A204.1 (cell line): ENCODE measurements around the gene SORL1-AS1.

Experiments used
- FAIRE-seq: peaks from 2 replicates; lab custom pipeline; 2012; peaks lifted over from hg19 to GRCh38; lab: Jason Lieb, UNC

The SORL1-AS1 gene

DNA sequence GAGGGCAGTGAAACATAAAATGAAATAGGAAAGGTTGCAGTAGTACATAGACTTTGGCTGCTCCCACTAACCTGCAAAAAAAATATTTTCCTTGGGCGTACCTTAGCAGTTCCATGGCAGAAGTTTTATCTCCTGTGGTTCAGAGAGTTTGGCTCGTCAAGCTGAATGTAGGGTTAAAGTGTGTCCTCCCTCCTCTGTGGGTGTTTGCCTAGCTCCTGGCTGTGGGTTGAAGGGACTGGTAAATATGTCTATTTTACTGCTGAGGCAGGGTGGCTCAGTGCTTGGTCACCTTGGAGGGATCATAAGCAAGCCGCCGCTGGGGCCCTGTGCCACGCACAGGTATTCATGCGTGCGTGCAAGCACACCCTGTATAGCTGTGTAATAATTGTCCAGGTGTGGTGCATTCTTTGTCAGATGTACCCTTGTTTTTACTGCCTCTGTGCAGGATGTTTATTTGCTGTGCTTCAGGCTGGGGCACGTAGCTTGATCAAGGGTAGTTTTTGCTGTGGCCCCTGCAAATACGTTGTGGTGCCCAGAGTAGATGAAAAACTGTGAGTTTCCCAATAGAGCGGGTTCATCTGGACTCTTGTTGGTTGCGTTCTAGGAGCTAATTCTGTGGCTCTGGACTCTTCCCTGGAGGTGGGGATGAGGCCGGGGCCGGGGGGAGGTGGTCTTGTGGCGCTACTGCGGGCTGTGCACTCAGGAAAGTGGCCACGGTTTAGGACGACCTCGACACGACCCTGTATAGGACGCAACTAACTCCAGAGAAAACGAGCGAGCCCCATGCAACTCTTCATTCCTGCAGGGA, 1.4 kb downstream of the SORL1-AS1 start:
- no peak for FAIRE-seq

DNA sequence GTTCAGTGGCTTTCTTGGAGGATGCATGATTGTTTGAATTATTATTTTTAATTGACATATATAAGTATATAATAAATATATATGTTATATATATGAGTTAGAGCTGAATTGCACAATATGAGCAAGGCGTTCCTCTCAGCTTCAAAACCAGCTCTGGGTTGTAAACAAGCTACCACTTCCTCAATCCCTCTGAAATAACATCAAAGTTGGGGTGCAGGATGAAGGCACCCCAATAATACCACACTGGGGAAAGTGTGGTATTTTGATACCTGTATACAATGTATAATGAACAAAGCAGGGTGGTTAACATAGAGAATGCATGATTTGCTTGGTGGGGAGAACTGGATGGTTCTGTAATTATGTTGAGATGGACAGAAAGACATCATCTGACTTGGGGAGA, 2.4 kb downstream of the SORL1-AS1 start:
- no peak for FAIRE-seq

DNA sequence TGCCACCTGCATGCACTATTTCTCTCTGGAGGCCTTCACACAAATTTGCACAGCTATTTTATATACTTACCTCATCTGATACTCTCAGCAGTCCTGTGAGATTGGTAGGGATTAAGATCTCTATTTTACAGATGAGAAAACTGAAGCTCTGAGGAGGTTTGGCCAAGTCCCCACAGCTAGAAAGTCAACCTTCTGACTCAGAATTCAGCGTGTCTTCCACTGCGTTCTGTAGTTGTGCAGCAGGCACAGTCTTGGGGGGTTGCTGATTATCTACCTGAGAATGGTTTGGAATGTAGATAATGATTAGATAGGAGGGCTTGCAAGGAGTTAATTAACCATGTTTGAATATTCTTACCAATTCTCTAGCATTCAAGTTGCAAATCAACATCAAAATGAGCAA, 3.1 kb downstream of the SORL1-AS1 start:
- no peak for FAIRE-seq

DNA sequence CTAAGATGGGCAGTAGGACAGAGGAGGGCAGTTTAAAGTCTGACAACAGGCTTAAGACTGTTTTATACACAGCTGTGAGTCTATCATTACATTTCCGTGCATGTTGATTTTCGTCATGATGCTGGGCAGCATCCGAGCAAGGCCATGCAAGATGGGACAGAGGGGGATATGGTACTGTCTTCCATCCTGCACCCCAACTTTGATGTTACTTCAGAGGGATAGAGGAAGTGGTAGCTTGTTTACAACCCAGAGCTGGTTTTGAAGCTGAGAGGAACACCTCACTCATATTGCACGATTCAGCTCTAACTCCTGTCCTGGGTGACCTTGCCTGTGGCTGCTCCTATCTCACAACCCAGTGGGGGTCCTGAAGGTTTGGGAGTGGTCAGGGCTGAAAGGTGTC, 3.6 kb downstream of the SORL1-AS1 start:
- FAIRE-seq, result no peak

DNA sequence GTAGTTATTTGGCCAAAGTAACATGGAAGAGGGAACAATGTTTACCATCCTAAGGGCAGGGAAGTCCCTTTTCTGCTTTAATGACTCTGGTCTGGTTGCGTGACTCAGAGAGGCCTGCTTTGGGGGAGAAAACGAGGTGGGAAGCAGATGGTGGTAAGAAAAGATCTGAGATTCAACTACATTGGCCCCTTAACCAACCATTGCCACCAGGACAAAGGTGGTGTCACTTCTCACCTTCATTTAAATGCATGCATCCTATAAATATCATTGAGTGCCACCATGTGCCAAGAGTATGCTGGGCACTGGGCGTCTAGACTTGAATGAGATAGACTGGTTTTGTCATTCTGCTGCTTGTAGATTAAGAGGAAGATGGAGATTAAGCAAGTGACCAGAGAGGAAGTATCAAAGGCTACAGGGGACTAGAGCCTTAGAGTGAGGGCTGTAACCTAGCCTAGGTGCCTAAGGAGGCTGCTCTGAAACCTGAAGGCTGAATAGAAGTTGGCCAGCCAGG, 4.3 kb downstream of the SORL1-AS1 start:
- FAIRE-seq, result no peak

DNA sequence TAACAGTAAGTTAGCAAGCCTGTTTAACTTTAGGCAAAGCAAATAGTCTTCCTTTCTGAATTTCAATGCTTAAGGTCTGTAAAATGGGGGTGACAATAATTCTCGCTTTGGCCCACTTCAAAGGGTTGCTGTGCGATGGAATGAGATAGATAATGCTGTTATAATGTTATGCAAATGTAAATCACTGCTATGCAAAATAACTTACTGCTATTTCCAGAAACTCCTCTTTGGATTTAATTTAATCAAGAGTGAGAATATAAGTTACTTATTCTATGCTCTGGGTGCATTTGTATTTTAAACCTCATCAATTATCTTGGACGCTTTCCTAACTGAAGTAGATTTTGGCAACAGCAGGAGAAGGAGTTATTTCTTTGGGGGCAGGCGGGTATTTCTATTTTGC, 4.8 kb downstream of the SORL1-AS1 start:
- FAIRE-seq, result no peak

DNA sequence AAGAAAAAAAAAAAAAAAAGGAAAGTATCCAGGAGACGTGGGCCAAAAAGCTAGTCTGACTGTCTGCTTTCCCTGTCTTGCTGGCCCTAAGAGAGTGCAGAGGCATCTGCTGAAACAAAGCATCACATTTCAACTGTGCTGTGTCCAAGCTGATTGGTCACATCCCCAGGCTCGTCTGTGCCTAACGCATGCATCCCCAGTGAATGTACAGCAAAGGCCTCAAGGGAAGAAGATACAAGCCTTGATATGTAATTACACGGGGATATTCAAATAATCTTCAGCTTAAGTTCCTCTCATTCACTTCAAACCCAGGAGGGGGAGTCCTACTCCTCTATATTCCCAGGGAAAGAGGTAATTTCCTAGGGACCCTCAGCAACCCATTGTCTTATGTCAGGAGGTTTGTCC, 6.0 kb downstream of the SORL1-AS1 start:
- no peak for FAIRE-seq

DNA sequence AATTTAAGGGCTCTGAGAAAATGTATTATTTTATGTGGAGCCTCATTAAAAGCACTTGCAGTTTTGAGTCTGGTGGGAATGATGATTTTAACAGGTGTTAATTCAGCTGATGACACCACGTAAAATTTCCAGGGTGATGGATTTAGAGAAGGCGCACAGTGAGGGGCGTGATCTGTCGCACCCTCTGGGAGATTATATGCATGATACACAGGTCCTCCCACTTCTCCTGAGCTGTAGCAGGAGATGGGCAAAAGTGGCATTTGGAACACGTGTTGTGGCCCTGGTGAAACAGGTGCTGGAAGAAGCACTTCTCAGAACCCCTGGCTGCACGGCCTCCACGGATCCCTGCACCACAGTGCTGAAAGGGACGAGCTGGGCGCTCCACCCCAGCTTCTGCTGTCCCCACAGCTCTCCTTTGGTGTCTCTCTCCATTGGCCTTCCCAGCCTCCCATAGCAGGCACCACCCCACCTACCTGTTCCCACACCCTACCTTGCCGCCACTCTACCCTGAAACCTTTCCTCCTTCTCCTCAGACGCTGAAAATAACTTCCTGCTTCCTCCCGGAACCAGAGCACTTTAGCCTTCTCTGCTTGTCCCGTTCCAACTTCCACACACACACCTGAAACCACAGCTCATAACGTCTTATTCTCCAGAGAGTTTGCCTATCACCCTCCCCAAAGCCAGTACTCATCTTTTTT, 7.5 kb downstream of the SORL1-AS1 start:
- FAIRE-seq, result no peak

DNA sequence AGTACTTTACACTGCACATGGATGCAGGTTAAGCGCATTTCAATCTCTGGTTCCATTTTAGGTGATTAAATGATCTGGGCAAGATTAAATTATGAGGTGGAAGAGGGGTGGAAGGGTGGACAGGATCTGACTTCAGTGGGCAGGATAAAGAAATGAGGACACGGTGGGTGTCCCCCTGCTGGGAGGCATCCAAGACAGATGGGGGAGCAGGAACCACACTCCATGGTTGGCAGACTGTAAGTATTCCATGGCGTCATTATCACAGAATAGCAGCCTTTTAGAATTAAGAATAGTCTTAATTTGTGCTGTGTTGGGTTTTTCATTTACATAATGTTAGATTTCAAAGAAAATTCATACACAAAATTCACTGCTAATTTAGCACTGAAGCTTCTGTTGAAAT, 8.2 kb downstream of the SORL1-AS1 start:
- FAIRE-seq, result no peak

DNA sequence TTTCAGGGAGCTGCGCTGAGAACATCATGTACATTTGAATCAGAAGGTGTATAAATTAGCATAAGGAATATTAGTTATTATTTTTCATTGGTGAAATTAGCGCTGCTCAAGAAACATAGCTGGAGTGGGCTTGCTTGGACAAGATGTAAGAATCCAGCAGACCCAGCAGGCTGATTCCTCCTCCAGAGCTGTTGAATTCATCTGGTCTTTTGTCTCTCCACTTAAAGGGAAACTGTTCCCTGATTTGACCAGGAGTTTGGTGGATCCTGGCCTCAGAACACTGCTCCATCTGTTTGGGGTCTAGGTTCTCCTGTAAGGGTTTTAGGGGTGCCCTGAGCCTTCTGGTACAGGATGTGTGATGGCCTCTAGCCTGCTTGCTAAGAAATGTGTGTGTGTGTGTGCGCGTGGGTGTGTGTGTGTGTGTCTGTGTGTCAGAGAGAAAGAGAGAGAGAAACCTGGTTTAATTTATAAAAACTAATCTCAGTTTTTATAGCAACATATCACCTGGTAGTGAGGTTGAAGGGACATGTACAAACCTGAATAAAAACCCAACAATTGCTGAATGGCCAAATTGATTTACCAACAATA, 9.0 kb downstream of the SORL1-AS1 start:
- FAIRE-seq, result no peak

DNA sequence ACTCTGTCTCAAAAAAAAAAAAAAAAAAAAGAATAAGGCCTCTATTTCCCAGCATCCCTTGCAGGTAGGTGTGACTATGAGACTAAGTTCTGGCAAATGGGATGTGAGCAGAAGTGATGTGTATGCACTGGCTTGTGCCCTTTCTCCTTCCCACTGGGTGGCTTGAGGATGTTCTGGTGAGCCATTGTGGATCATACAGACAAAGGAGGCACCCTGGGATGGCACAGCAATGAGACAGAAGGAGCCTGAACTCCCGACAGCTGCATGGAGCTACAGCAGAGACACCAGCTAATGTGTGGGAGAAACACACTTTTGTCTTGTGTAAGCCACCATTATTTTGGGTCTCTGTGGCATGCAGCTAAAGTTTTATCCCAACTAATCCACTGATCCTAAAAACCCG, 11.2 kb downstream of the SORL1-AS1 start:
- FAIRE-seq, result no peak

DNA sequence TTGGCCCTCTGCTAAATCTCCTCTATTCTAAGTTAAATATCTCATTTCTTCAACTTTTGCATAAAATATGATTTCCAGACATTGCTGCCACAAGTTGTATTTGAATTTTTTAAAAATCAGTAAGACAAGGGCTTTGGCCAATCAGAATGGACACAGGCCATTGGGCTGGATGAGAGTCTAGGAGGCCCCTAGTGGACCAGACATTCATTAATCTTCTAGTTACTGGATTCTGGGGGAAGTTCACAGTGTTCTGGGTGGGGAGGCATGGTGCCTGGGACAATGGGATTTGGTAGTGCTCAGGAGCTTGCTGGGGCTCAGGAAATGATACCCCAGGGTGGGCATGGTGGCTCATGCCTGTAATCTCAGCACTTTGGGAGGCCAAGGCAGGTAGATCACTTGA, 13.0 kb downstream of the SORL1-AS1 start:
- FAIRE-seq, result no peak

DNA sequence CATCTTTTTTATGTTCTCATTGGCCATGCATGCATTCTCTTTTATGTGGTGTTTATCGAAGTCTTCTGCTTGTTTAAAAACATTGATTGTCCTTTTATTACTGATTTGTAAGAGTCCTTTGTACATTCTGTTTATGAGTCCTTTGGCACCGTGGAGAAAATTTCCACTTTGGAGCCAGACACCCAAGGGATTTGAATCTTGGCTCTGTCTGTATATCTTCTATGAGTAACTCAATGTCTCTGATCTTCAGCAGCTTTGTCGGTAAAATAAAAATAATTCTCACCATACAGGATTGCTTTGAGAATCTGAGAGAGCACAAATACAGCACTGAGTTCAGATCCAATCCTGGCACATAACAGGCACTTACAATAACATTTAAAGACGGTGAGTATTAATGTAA, 13.4 kb downstream of the SORL1-AS1 start:
- FAIRE-seq, result no peak

DNA sequence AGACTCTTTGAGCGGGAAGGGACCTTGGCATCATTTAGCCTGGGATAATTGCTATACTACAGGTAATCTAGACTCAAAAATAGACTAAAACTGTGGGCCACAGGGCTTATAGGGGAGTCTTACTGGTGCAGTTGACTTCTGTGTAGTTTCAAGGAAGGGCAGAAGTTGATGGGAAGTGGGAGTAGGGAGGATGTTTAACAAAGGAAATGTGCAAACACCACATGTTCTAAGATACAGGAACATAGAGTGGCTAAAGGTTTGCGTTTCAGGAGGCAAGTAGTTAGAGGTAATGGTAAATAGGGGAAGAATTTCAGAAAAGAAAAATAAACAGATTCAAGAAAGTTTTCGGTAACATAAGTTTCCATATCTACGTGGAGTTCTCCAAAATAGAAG, 15.1 kb downstream of the SORL1-AS1 start:
- no peak for FAIRE-seq

DNA sequence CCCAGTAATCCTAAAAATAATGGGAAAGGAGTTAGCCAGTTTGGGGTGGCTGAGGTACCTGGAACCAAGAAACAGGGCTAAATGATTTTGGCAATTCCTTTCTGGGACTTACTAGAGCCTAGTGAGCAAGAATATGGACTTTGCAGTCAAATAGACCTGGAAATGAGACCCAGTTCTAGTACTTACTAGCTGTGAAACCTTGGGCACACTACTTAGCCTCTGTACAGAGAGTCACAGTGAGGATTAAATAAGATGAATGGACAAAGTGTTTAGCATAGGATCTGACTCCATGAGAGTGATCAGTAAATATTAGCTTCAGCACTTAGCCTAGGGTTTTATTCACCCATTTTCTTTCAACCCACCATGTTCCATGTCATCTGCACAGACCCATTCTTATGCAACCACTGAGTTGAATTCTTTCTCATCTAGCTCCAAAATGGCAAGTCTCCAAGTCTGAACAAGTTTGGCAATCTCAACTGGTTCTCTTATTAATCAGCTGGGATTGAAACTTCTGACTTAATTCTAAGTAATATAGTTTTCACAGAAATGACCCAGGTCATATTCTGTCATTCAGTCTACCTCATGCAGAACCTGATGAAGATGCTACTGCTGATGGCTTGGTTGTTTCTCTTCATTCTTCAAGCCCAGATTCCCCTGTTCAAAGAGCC, 15.6 kb downstream of the SORL1-AS1 start:
- no peak for FAIRE-seq

DNA sequence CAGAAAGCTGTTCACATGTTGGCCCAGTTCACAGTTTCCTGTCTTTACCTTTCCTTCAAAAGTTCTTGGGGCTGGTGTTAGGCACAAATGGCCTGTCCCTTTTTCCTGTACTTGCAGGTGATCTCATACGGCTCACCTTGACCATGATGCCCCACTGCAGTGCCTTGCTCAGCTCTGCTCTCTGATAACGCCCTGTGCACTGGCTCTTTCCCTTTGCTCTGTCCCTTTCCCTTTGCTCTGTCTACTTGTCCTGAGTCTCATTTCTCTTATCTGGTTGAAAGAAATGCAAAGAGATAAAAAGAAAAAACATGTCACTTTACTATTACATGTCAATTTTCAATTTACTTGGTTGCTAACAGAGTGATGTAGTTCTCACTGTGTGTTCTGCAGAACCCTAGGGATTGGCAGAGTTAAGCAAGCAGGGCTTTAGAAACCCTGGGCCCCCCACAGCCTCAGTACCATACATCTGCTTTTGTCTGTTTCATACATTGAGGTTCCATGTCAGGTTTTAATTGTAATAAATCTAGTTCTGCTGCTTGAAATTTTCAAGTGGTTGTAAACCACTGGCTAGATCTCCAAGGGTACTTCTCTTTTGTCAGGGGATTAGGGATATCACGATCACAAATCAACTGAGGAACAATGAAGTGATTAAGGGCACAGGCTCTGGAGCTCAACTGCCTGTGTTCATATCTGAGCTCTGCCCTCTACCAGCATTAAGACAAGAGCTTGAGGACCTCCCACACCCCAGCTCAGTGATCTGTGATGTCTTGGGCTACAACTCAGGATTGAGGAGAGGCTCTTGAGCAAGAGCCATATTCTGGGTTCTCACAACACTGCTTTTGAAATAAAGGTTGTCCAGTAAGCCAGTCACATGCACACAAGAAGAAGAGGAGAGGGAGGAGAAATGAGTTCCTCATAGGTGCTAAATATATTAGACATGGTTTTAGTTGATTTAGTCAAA, 16.9 kb downstream of the SORL1-AS1 start:
- FAIRE-seq, result no peak

DNA sequence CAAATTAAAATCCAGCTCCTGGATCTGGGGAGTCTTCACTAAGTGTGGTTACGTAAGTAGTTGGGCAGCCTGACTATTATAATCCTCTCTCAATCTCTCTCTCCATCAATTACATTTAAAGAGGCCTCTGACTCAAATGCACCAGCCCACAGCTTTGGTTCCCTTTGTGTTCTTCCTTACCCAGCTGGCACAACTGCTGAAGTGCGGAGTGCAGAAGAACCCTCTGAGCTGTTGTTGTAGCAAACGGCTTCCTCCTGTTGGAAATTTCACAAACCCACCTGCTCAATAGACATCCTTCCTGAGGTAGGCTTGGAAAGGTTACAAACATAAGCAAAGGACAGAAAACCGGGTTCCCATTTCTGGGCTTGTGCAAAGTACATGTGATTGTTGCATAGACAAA, 17.6 kb downstream of the SORL1-AS1 start:
- FAIRE-seq, result no peak

DNA sequence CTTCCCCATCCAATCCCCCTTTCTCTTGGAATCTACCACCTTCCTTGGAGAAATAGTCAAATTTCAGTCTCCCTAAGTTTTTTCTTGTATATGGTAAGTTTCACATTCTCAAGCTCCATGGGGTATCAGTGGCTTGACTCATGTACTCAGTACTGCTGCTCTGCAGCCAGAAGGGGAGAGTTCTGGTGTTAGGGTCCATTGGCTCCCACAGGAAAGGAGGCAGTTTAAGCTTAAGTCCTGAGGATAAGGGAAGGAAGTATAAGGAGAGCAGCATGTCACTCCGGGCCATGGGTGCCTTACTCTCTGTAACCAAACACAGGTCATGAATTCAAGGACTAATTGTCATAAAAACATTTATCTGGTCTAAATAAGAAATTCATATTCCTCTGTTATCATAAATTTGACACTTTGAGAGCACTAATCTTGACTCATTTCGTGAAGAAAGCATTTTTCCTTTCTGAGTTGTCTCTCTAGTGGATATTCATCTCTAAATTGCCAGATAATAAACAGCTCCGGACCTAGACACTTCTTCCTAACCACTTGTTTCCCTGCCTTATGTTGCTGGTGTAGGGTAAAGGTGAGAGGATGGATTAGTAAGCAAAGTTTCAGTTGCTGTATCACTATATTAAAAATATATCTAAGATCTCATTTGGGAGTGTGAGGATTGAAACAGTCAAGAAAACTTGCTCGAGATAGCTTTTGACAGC, 20.8 kb downstream of the SORL1-AS1 start:
- no peak for FAIRE-seq

DNA sequence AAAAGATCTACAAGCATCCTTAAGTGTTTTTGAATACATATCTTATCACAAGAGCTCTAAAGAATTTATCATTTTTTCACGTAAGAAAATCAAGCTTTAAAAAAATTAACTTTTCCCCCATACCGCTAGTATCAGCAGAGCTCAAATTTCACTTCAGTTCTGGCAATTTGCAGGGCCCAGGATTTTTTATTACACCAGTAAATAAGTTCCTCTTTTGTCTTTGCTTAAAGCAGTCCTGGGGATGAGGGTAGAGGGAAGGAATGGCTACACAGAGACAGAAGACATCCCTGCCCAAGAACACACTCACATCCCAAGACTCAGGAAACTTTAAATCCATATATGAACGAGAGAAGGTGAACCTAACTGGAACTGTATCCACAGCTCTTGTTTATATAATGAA, 23.2 kb downstream of the SORL1-AS1 start:
- no peak for FAIRE-seq

DNA sequence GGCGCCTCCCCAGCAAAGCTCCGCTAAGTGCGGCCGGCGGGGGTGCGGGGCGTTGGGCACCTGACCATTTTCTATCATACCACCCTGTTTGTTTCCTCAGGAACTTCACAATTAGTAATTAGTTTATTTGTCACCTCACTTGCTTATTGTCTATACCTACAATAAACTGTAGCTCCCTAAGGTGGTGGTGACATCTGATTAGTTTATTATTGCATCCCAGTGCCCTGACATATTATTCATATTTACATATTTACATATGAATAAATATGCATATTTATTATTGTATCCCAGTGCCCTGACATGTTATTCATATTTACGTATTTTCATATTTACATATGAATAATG, 25.4 kb downstream of the SORL1-AS1 start:
- no peak for FAIRE-seq
